Prostate gland (tissue), 2 donors: ENCODE results near the gene TMTC2.

Experiments used
- CTCF ChIP-seq, 4 experiments: fragments of 200-600 bp in 2 of 4; fragments of 450-650 bp in 2 of 4; sonication (generic) in 2 of 4; IDR thresholded peaks; 1 replicate in 3 of 4; 2 replicates in 1 of 4; pipeline ENCODE4 v1.5.1; 2016 to 2019; ENCODE audit warnings: antibody characterized with exemption in 4 of 4, mild to moderate bottlenecking in 2 of 4, moderate library complexity in 2 of 4
- POLR2A ChIP-seq: fragments of 450-650 bp; IDR thresholded peaks from one replicate; pipeline ENCODE4 v1.6.1; 2016; ENCODE audit warnings: antibody characterized with exemption, mild to moderate bottlenecking
- POLR2AphosphoS5 ChIP-seq: sonication (generic); formaldehyde crosslinking; IDR thresholded peaks from one replicate; pipeline ENCODE4 v1.6.1; 2017; ENCODE audit warnings: antibody characterized with exemption

GRCh38 chr12:83092129-83092528 lies 405.4 kb downstream of the TMTC2 start:
- TF ChIP-seq CTCF (IDR thresholded peaks at IDR 0.05) (no peak), POLR2A (no peak), POLR2AphosphoS5 (no peak)
